ENCODE measurements around the gene ZNF646. TPM values are rescaled to one million over a fixed set of nuclear protein-coding genes. Genes with fewer than 3 reads are reported as not detected.

The ZNF646 gene
- polyA plus RNA-seq, 1 donor, result 12.4 TPM

GRCh38 chr16:31131416-31131815 lies 57.2 kb downstream of the ZNF646 start:
- no peak for DNase-seq
- Histone ChIP-seq H3K4me1 (ENCODE audit: control insufficient read depth, insufficient read depth, low read length) (peaks cover 75% of the 10 kb centered on the region), H3K27ac (ENCODE audit: low read length) (peak overlapping the region; percentile 97), H3K9me3 (ENCODE audit: control insufficient read depth, low read depth, low read length) (no peaks in the 10 kb centered on the region), H3K27me3 (ENCODE audit: control insufficient read depth, insufficient read depth, low read length) (no peaks in the 10 kb centered on the region), H3K36me3 (ENCODE audit: control insufficient read depth, insufficient read depth, low read length) (peaks cover 67% of the 10 kb centered on the region), H3K4me3 (ENCODE audit: low read length) (peak overlapping the region; percentile 17)
- no CpG with 5 or more reads among the region's 11 CpGs for WGBS (ENCODE audit: insufficient coverage, low lambda C conversion rate)

DNA sequence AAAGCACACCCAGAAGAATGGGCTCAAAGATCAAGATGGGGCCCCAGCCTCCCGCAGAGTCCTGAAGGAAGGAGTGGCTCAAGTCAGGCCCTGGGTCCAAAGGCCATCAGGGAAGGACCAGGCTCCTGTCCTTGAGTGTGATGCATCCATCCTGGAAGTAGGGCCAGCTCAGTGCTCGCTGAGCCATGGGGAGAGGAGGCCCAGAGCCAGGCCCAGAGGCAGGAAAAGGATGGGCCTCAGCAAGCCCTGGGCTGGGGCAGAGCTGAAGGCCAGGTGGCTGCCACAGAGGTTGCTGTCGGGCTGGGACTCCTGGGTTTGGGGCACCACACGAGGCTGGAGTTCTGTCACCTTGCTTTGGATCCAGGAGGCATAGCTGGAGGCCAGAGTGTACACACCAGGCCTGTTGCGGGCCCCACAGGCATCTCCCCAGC lies 57.6 kb downstream of the ZNF646 start:
- Histone ChIP-seq H3K36me3 (ENCODE audit: control insufficient read depth, insufficient read depth, low read length) (peaks cover 65% of the 10 kb centered on the region), H3K4me1 (ENCODE audit: control insufficient read depth, insufficient read depth, low read length) (peaks cover 78% of the 10 kb centered on the region), H3K27me3 (ENCODE audit: control insufficient read depth, insufficient read depth, low read length) (no peaks in the 10 kb centered on the region), H3K4me3 (ENCODE audit: low read length) (no peak overlapping the region), H3K27ac (ENCODE audit: low read length) (peak overlapping the region; percentile 97), H3K9me3 (ENCODE audit: control insufficient read depth, low read depth, low read length) (no peaks in the 10 kb centered on the region)
- peak; percentile 93 to 97 for DNase-seq
- no CpG with 5 or more reads among the region's 5 CpGs for WGBS (ENCODE audit: insufficient coverage, low lambda C conversion rate)

- Histone ChIP-seq H3K4me3 (ENCODE audit: low read length) (no peak overlapping the region), H3K36me3 (ENCODE audit: control insufficient read depth, insufficient read depth, low read length) (peaks cover 59% of the 10 kb centered on the region)
Observed at GRCh38 chr16:31132303-31132979, 58.2 kb downstream of the ZNF646 start.

DNA sequence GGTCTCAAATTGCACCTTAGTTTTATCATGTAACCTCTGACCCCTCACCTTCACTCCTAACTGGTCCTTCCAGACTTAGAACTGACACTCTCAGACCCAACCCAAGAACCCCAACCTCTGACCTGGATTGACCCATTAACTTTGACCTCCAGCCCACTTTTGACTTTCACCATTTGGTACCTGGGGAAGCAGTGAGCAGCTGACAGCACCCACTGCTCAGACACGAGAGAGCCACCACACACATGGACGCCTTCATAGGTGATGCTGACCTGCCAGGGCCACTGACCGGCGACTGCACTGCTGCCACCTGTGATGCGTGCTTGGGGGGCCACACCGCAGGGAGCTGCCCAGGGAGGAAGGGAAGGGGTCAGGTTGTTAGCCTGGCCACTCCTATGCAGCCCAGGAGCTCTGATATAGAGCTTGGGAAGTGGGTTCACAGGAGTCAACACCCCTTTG lies 58.9 kb downstream of the ZNF646 start:
- peak overlapping the region; percentile 97 for H3K27ac ChIP-seq (ENCODE audit: low read length)
- DNase-seq, result no peak
- H3K36me3 ChIP-seq (ENCODE audit: control insufficient read depth, insufficient read depth, low read length), result peaks cover 53% of the 10 kb centered on the region
- peak overlapping the region; percentile 80 for H3K4me3 ChIP-seq (ENCODE audit: low read length)
- H3K9me3 ChIP-seq (ENCODE audit: control insufficient read depth, low read depth, low read length), result no peaks in the 10 kb centered on the region
- peaks cover 71% of the 10 kb centered on the region for H3K4me1 ChIP-seq (ENCODE audit: control insufficient read depth, insufficient read depth, low read length)
- H3K27me3 ChIP-seq (ENCODE audit: control insufficient read depth, insufficient read depth, low read length), result no peaks in the 10 kb centered on the region
- WGBS (ENCODE audit: insufficient coverage, low lambda C conversion rate), result no CpG with 5 or more reads among the region's 6 CpGs

More at GRCh38 chr16:31132303-31132979, 58.2 kb downstream of the ZNF646 start:
- DNase-seq, result no peak
- no CpG with 5 or more reads among the region's 20 CpGs for WGBS (ENCODE audit: insufficient coverage, low lambda C conversion rate)
- H3K27ac ChIP-seq (ENCODE audit: low read length), result peak overlapping the region; percentile 97
- H3K27me3 ChIP-seq (ENCODE audit: control insufficient read depth, insufficient read depth, low read length), result no peaks in the 10 kb centered on the region
- no peaks in the 10 kb centered on the region for H3K9me3 ChIP-seq (ENCODE audit: control insufficient read depth, low read depth, low read length)
- peaks cover 75% of the 10 kb centered on the region for H3K4me1 ChIP-seq (ENCODE audit: control insufficient read depth, insufficient read depth, low read length)

Other genes with a start within 250 kb of the ZNF646 start
- gene BCL7C, start 180.3 kb upstream of the ZNF646 start, polyA plus RNA-seq, result 25.6 TPM
- gene CTF1, start 177.8 kb upstream of the ZNF646 start, polyA plus RNA-seq, result 4.0 TPM
- 17.6 TPM for gene FBXL19, start 150.8 kb upstream of the ZNF646 start, polyA plus RNA-seq
- gene ORAI3, start 125.4 kb upstream of the ZNF646 start, polyA plus RNA-seq, result 24.5 TPM
- 12.3 TPM for gene SETD1A, start 116.7 kb upstream of the ZNF646 start, polyA plus RNA-seq
- 11.7 TPM for gene HSD3B7, start 89.2 kb upstream of the ZNF646 start, polyA plus RNA-seq
- gene STX1B, start 63.8 kb upstream of the ZNF646 start, polyA plus RNA-seq, result 1.9 TPM
- 76.6 TPM for gene STX4, start 40.9 kb upstream of the ZNF646 start, polyA plus RNA-seq
- gene ZNF668, start 182 bp upstream of the ZNF646 start, polyA plus RNA-seq, result 5.4 TPM
- 1.8 TPM for gene PRSS53, start 14.5 kb downstream of the ZNF646 start, polyA plus RNA-seq
- 51.8 TPM for gene VKORC1, start 20.4 kb downstream of the ZNF646 start, polyA plus RNA-seq
- 26.5 TPM for gene BCKDK, start 34.0 kb downstream of the ZNF646 start, polyA plus RNA-seq
- 57.7 TPM for gene KAT8, start 43.2 kb downstream of the ZNF646 start, polyA plus RNA-seq
- 252 TPM for gene PRSS8, start 61.3 kb downstream of the ZNF646 start, polyA plus RNA-seq
- gene PRSS36, start 75.6 kb downstream of the ZNF646 start, polyA plus RNA-seq, result 2.0 TPM
- 494 TPM for gene FUS, start 105.7 kb downstream of the ZNF646 start, polyA plus RNA-seq
- gene PYCARD, start 128.3 kb downstream of the ZNF646 start, polyA plus RNA-seq, result 42.4 TPM
- gene TRIM72, start 139.7 kb downstream of the ZNF646 start, polyA plus RNA-seq, result 0.10 TPM
- 0.19 TPM for gene PYDC1, start 142.7 kb downstream of the ZNF646 start, polyA plus RNA-seq
- gene ITGAM, start 185.6 kb downstream of the ZNF646 start, polyA plus RNA-seq, result 1.6 TPM